SK-N-SH (cell line): ENCODE data around the gene PSENEN. TPM values are rescaled to one million over a fixed set of nuclear protein-coding genes. Genes with fewer than 3 reads are reported as not detected.
A peak's percentile ranks its signal among the peaks of the same experiment; 100 is the strongest.

ENCODE experiments used
- CTCF ChIA-PET: fragments of 300-600, 350-600 bp; formaldehyde crosslinking; extraction: SDS; loops from one replicate; lab custom pipeline; 2021; lab: Yijun Ruan, JAX
- POLR2A ChIA-PET: fragments of 350-600 bp; sonication (Branson Sonifier 250); formaldehyde crosslinking; extraction: SDS; loops from one replicate; lab custom pipeline; 2020; ENCODE audit warnings: antibody characterized with exemption, inconsistent platforms; lab: Yijun Ruan, JAX
- DNase-seq: peaks from one replicate; pipeline ENCODE4 v3.0.0; 2012
- H2AFZ ChIP-seq: fragments of 200-600 bp; sonication (generic); 2 replicates; pipeline ENCODE4 v1.8.1; 2016; ENCODE audit warnings: antibody characterized with exemption, mild to moderate bottlenecking, low read depth
- H3F3A ChIP-seq: fragments of 200-600 bp; sonication (generic); replicated peaks from 2 replicates; pipeline ENCODE3; 2016; ENCODE audit warnings: antibody characterized with exemption, mild to moderate bottlenecking; ENCODE audit not compliant: insufficient read depth
- H3K27ac ChIP-seq, 2 experiments: fragments of 200-500 bp in 1 of 2; fragments of 200-600 bp in 1 of 2; sonication (Bioruptor generic) in 1 of 2; sonication (generic), shearing (Covaris generic) in 1 of 2; 2 replicates each; pipeline versions ENCODE4 v1.5.1 to v1.6.1; 2014 to 2016; ENCODE audit warnings: low read depth in 2 of 2, inconsistent platforms in 1 of 2, low read length in 1 of 2, mild to moderate bottlenecking in 1 of 2, mixed read lengths in 1 of 2
- H3K27me3 ChIP-seq: fragments of 200-600 bp; sonication (generic), shearing (Covaris generic); 2 replicates; pipeline ENCODE4 v1.6.1; 2016; ENCODE audit warnings: mixed run types; ENCODE audit not compliant: insufficient read depth
- H3K36me3 ChIP-seq, 2 experiments: fragments of 200-500 bp in 1 of 2; fragments of 200-600 bp in 1 of 2; sonication (Bioruptor generic) in 1 of 2; sonication (generic) in 1 of 2; replicated peaks in 1 of 2; 2 replicates each; pipeline versions ENCODE3 to v1.5.1; 2014 to 2016; ENCODE audit warnings: low read length in 1 of 2, mild to moderate bottlenecking in 1 of 2; ENCODE audit not compliant: insufficient read depth in 2 of 2, control insufficient read depth in 1 of 2
- H3K4me1 ChIP-seq, 2 experiments: fragments of 200-500 bp in 1 of 2; fragments of 200-600 bp in 1 of 2; sonication (Bioruptor generic) in 1 of 2; sonication (generic), shearing (Covaris generic) in 1 of 2; 2 replicates each; pipeline versions ENCODE4 v1.5.1 to v1.6.1; 2014 to 2016; ENCODE audit warnings: low read depth in 1 of 2, low read length in 1 of 2, mixed run types in 1 of 2; ENCODE audit not compliant: insufficient read depth in 2 of 2, control insufficient read depth in 1 of 2
- H3K4me2 ChIP-seq: fragments of 200-600 bp; sonication (generic), shearing (Covaris generic); 2 replicates; pipeline ENCODE4 v1.6.1; 2017; ENCODE audit warnings: mixed run types
- H3K4me3 ChIP-seq, 2 experiments: fragments of 200-500 bp in 1 of 2; fragments of 200-600 bp in 1 of 2; sonication (Bioruptor generic) in 1 of 2; sonication (generic), shearing (Covaris generic) in 1 of 2; 2 replicates each; pipeline versions ENCODE4 v1.5.1 to v1.8.1; 2014 to 2016; ENCODE audit warnings: low read depth in 2 of 2, inconsistent platforms in 1 of 2, low read length in 1 of 2, mild to moderate bottlenecking in 1 of 2, mixed read lengths in 1 of 2, moderate library complexity in 1 of 2
- H3K79me2 ChIP-seq: fragments of 200-600 bp; sonication (generic); 2 replicates; pipeline ENCODE4 v1.8.1; 2017; ENCODE audit warnings: mild to moderate bottlenecking; ENCODE audit not compliant: insufficient read depth
- H3K9ac ChIP-seq: fragments of 200-600 bp; sonication (generic); 2 replicates; pipeline ENCODE4 v1.6.1; 2017; ENCODE audit warnings: mixed run types
- H3K9me2 ChIP-seq: fragments of 200-600 bp; sonication (generic); 2 replicates; pipeline ENCODE4 v1.6.1; 2017; ENCODE audit warnings: mixed run types
- H3K9me3 ChIP-seq: fragments of 200-600 bp; sonication (generic); 2 replicates; pipeline ENCODE4 v1.6.1; 2017; ENCODE audit warnings: mixed run types, mild to moderate bottlenecking, moderate library complexity
- H4K20me1 ChIP-seq: fragments of 200-600 bp; sonication (generic); 2 replicates; pipeline ENCODE4 v1.6.1; 2017; ENCODE audit warnings: mild to moderate bottlenecking, mixed run types; ENCODE audit not compliant: insufficient read depth
- CHD2 ChIP-seq: fragments of 150-350 bp; IDR thresholded peaks from 2 replicates; pipeline ENCODE4 v1.6.1; 2018; ENCODE audit warnings: low read length; ENCODE audit not compliant: partially characterized antibody
- ELF1 ChIP-seq: IDR thresholded peaks from 2 replicates; pipeline ENCODE4 v1.4.0; 2012
- EZH2phosphoT487 ChIP-seq: fragments of 200-600 bp; sonication (generic); IDR thresholded peaks from 2 replicates; pipeline ENCODE4 v1.6.1; 2017; ENCODE audit warnings: low read depth, mixed run types, mild to moderate bottlenecking, antibody characterized with exemption, moderate library complexity, borderline replicate concordance
- FOSL2 ChIP-seq: IDR thresholded peaks from 2 replicates; pipeline ENCODE4 v1.4.0; 2012; ENCODE audit warnings: low read depth, mild to moderate bottlenecking, moderate library complexity, borderline replicate concordance
- FOXJ3 ChIP-seq: sonication (generic); formaldehyde crosslinking; IDR thresholded peaks from 2 replicates; pipeline ENCODE4 v1.5.1; 2020; ENCODE audit warnings: mild to moderate bottlenecking, missing genetic modification reagents
- FOXM1 ChIP-seq: IDR thresholded peaks from 2 replicates; pipeline ENCODE4 v1.4.0; 2012; ENCODE audit warnings: low read depth, mild to moderate bottlenecking
- IRF3 ChIP-seq: fragments of 150-350 bp; IDR thresholded peaks from 2 replicates; pipeline ENCODE4 v1.6.1; 2016; ENCODE audit warnings: mild to moderate bottlenecking, low read depth, low read length
- MAX ChIP-seq: IDR thresholded peaks from 2 replicates; pipeline ENCODE4 v1.4.0; 2012; ENCODE audit warnings: low read depth
- MEF2A ChIP-seq: IDR thresholded peaks from 2 replicates; pipeline ENCODE4 v1.4.0; 2012; ENCODE audit warnings: low read depth, borderline replicate concordance
- NFIC ChIP-seq: IDR thresholded peaks from 2 replicates; pipeline ENCODE4 v1.4.0; 2012; ENCODE audit warnings: borderline replicate concordance
- NRF1 ChIP-seq: IDR thresholded peaks from 2 replicates; pipeline ENCODE4 v1.6.1; 2012; ENCODE audit warnings: low read depth, mild to moderate bottlenecking, low read length
- PBX3 ChIP-seq: IDR thresholded peaks from 2 replicates; pipeline ENCODE4; 2012
- POLR2AphosphoS5 ChIP-seq: IDR thresholded peaks from 2 replicates; pipeline ENCODE4 v1.6.1; 2012; ENCODE audit warnings: low read depth, low read length
- REST ChIP-seq: IDR thresholded peaks from 2 replicates; pipeline ENCODE4 v1.6.1; 2012; ENCODE audit warnings: mild to moderate bottlenecking, low read depth, low read length, moderate library complexity
- RFX5 ChIP-seq: IDR thresholded peaks from 2 replicates; pipeline ENCODE4 v1.6.1; 2012; ENCODE audit warnings: mild to moderate bottlenecking, improper control_type of control experiment, low read length
- RXRA ChIP-seq: IDR thresholded peaks from 2 replicates; pipeline ENCODE4 v1.4.0; 2012; ENCODE audit warnings: low read depth, mild to moderate bottlenecking, borderline replicate concordance
- SIN3A ChIP-seq: IDR thresholded peaks from 2 replicates; pipeline ENCODE4 v1.6.1; 2012; ENCODE audit warnings: low read depth, mild to moderate bottlenecking, low read length, moderate library complexity, borderline replicate concordance
- USF2 ChIP-seq: fragments of 150-350 bp; IDR thresholded peaks from 2 replicates; pipeline ENCODE4 v1.6.1; 2017; ENCODE audit warnings: antibody characterized with exemption, low read length, low read depth, borderline replicate concordance
- ZBTB33 ChIP-seq: IDR thresholded peaks from 2 replicates; pipeline ENCODE4 v1.4.0; 2012; ENCODE audit warnings: low read depth, borderline replicate concordance
- WGBS: methylation state at CpG from one replicate; pipeline ENCODE4 v1.1.6; 2017; ENCODE audit warnings: low lambda C conversion rate; 5-methylcytosine and 5-hydroxymethylcytosine counted together
- polyA plus RNA-seq, 3 experiments: library from polyadenylated mRNA; depleted of rRNA; stranded (reverse); fragments of >200 nt; gene quantifications; 2 replicates each; pipeline ENCODE4 v1.2.3, GENCODE V29; 2012

Gene PSENEN
- polyA plus RNA-seq, 1 of the 3 experiments (the other 2 are of a cell fraction), result 99.2 TPM

- Histone ChIP-seq H4K20me1 (peaks cover 28% of the 10 kb centered on the region), H3K4me1 (peaks cover 5 to 24% of the 10 kb centered on the region in 2 experiments; a peak in 3 of 4 replicates), H3K79me2 (peaks cover 28% of the 10 kb centered on the region)
- TF ChIP-seq MAX, result no peak
- TF ChIP-seq PBX3, result no peak
- TF ChIP-seq MEF2A, result no peak
- no peak for TF ChIP-seq USF2
- TF ChIP-seq SIN3A, result no peak
- TF ChIP-seq NFIC, result no peak
- TF ChIP-seq FOSL2, result no peak
- no peak for TF ChIP-seq IRF3
- TF ChIP-seq CHD2, result no peak
- no peak for TF ChIP-seq RFX5
- TF ChIP-seq FOXJ3, result no peak
- no peak for TF ChIP-seq ELF1
- TF ChIP-seq NRF1, result no peak
- TF ChIP-seq ZBTB33, result no peak
- TF ChIP-seq FOXM1, result no peak
- TF ChIP-seq RXRA, result no peak
- no peak for TF ChIP-seq REST
- TF ChIP-seq EZH2phosphoT487, result no peak
- TF ChIP-seq POLR2AphosphoS5, result no peak
- TF ChIP-seq, all 33 proteins: peak for 0
- ChIA-PET CTCF (interaction anchor here (1.1 to 1.9 kb wide), 3 partner anchors 18 to 100 kb away, joined by 3 to 4 read pairs (median 3); no protein-coding TSS in a partner anchor), POLR2A (interaction anchor here (1.2 to 1.6 kb wide), 2 partner anchors 18 to 21 kb away, joined by 3 to 5 read pairs; no protein-coding TSS in a partner anchor)
- Histone ChIP-seq H3K9ac (peak overlapping the region; percentile 69; the same call in 1 of the 2 replicates), H3F3A (peaks cover 6% of the 10 kb centered on the region), H3K4me2 (peak overlapping the region; percentile 97), H3K36me3 (peaks cover 13 to 41% of the 10 kb centered on the region in 2 experiments), H2AFZ (no peak overlapping the region), H3K27me3 (no peaks in the 10 kb centered on the region), H3K9me3 (no peaks in the 10 kb centered on the region), H3K27ac (no peak overlapping the region), H3K4me3 (peak overlapping the region; percentile 86 to 88; a peak in 3 of 4 replicates), H3K9me2 (no peaks in the 10 kb centered on the region)
- 92% methylated on average over 27 of the region's 32 CpGs for WGBS
- no peak for DNase-seq
Measured at GRCh38 chr19:35719402-35720162, 25.9 kb upstream of the PSENEN start.
